Activated CD8-positive, alpha-beta memory T cell treated with anti-CD3 and anti-CD28 coated beads, Interleukin-2, amount 50 U/mL, for 24 hours (primary cell): ENCODE measurements around the gene CASKIN2.

ENCODE experiments used
- DNase-seq: peaks from one replicate; pipeline ENCODE4 v3.0.0-alpha.2; 2020; ENCODE audit errors: extremely low read depth

The CASKIN2 gene, protein sequence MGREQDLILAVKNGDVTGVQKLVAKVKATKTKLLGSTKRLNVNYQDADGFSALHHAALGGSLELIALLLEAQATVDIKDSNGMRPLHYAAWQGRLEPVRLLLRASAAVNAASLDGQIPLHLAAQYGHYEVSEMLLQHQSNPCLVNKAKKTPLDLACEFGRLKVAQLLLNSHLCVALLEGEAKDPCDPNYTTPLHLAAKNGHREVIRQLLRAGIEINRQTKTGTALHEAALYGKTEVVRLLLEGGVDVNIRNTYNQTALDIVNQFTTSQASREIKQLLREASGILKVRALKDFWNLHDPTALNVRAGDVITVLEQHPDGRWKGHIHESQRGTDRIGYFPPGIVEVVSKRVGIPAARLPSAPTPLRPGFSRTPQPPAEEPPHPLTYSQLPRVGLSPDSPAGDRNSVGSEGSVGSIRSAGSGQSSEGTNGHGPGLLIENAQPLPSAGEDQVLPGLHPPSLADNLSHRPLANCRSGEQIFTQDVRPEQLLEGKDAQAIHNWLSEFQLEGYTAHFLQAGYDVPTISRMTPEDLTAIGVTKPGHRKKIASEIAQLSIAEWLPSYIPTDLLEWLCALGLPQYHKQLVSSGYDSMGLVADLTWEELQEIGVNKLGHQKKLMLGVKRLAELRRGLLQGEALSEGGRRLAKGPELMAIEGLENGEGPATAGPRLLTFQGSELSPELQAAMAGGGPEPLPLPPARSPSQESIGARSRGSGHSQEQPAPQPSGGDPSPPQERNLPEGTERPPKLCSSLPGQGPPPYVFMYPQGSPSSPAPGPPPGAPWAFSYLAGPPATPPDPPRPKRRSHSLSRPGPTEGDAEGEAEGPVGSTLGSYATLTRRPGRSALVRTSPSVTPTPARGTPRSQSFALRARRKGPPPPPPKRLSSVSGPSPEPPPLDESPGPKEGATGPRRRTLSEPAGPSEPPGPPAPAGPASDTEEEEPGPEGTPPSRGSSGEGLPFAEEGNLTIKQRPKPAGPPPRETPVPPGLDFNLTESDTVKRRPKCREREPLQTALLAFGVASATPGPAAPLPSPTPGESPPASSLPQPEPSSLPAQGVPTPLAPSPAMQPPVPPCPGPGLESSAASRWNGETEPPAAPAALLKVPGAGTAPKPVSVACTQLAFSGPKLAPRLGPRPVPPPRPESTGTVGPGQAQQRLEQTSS (N-terminal part only)

DNA sequence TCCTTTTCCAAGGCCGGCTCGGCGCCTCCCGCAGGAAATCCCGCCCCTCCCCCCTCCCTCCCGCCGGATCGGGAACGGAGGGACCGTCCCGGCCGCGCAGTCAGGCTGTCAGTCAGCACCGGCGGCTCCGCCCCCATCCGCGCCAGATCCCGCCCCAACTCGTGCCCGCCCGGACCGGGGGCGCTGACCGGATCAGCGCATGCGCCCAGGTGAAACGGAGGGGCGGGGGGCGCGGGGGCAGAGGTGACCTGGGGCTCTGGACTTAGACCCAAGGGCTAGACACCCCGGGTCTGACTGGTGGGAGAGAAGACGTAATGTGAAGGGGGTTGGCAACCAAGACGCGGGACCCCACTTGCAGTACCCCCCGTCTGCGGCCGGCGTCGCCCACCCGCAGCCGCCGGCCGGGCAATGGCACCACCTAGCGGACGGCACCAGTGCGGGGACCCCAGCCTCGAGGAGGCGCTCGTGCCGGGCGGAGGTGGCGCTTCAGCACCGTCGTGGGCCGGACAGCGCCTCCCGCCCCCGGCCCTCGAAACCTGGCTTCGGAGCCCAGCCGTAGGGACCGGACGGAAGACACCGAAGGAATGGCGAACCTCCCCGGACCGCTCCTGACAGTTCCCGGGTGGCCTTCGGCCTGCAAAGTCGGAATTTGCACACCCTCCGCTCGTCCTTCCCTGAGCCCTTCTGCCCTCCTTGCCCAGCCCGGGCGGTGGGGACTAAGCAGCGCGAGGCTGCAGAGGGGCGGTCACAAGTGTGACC, at the start of gene CASKIN2:
Gene CASKIN2 (minus strand): TSS at position 42 of the 759 bp plus-strand sequence. CDS start 1,733 bp downstream, outside the sequence.
- peak; percentile 61 for DNase-seq

DNA sequence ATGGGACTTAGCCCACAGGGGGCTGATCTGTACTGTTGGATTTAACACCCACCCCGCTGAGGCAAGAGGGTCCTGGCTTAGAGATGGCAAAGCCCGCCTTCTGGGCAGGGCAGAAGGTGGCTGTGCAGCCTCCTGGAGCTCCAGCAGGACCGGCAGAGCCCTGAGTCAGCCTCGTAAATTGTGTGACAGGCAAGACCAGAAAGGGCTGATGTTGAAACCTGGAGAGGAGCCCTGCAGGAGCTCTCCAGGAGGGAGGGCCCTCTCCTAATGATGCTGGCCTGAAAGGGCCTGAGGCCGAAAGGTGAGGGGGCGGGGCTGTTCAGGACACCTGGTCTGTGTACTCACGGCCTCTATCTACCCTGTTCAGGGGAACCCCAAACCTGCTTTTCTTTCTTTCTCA, 49.7 kb upstream of the CASKIN2 start:
- no peak for DNase-seq

DNA sequence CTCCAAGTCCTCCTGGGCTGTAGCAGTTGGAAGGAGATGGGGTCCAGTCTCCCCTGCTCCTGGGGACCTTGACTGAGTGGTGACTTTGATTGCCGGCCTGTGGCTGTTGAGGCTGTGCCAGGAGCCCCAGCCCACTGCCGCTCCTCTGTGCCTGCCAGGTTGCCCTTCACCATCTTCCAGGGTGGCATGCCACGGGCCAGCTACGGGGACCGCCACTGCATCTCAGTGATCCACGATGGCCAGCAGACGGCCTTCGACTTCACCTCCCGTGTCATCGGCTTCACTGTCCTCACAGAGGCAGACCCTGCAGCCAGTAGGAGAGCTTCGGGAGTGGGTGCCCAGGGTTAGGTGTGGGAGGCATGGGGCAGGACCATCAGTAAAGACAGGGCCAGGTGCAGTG, 48.9 kb upstream of the CASKIN2 start:
- DNase-seq: no peak

DNA sequence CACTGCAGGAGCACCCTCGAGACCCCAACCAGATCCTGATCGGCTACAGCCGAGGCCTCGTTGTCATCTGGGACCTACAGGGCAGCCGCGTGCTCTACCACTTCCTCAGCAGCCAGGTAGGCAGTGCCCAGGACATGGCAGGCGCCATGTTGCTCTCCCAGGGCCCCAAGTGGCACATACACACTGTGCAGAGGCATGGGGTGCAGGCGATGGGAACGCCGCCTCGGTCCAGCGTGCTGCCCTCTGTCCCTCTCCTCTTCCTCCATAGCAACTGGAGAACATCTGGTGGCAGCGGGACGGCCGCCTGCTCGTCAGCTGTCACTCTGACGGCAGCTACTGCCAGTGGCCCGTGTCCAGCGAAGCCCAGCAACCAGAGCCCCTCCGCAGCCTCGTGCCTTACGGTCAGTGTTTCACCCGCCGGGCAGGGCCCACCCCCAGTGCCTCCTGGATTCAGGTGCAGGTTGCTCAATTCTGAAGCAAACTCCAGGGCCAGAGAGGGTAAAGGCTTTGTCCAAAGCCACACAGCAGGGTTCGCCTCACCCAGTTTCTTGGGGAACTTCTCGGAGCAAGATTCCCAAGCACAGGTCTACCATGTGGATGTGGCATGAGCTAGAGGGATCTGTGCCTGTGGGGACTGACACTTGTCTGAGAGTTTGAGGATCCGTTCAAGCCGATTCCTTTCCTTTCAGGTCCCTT, 47.9 kb upstream of the CASKIN2 start:
- no peak for DNase-seq

DNA sequence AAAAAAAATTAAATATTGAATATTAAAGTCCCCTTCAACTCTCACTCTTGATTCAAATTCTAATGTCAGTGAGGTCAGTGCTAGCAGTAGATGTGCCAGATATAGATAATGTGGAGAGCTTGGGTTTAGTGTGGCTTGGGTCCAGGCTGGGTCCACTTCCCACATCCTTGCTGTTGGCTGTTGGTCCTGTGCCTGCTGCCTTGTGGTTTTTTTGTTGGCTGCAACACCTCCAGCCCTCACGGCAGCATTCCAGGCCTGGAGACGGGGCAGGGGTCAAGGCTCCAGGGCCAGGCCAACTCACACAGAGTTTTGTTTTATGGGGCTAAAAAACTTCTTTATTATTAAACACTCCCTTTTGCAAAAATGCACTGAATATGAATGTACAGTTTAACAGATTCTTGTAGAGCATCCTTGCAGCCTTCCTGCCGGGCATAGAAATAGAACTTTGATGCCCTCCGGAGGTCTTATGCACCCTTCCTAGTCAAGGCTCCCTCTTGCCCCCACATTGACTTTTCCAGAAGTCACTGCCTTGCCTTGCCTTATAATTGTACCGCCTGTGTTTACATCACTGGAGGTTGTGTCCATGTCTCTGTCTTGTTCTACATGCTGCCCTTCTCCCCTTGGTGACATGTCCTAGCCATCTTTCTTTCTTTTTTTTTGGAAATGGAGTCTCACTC, 46.7 kb upstream of the CASKIN2 start:
- DNase-seq: no peak

DNA sequence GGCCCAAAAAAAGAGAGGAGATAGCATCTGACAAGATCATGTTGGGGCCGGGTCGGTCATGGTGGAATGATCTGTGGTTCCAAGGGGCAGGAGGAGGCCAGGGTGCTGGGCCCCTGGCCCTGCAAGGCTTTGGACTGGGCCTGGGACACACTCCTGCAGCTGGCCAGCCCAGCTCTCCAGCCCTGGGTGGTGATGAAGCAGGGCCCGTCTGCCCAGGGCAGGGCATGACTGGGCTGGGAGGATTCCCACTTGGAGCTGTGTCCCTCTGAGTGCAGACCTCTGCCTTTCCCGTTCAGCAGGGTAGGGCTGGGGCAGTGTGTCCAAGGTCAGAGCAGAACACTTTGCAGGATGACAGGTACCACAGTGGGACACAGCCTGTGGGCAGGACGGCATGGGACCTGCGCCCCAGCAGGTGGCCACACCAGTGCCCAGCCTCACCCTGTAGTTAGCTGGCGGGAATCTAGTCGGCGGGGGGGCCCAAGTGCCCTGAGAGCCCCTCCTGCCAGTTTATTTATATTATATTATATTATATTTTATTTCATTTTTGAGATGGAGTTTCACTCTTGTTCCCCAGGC, 44.7 kb upstream of the CASKIN2 start:
- no peak for DNase-seq

DNA sequence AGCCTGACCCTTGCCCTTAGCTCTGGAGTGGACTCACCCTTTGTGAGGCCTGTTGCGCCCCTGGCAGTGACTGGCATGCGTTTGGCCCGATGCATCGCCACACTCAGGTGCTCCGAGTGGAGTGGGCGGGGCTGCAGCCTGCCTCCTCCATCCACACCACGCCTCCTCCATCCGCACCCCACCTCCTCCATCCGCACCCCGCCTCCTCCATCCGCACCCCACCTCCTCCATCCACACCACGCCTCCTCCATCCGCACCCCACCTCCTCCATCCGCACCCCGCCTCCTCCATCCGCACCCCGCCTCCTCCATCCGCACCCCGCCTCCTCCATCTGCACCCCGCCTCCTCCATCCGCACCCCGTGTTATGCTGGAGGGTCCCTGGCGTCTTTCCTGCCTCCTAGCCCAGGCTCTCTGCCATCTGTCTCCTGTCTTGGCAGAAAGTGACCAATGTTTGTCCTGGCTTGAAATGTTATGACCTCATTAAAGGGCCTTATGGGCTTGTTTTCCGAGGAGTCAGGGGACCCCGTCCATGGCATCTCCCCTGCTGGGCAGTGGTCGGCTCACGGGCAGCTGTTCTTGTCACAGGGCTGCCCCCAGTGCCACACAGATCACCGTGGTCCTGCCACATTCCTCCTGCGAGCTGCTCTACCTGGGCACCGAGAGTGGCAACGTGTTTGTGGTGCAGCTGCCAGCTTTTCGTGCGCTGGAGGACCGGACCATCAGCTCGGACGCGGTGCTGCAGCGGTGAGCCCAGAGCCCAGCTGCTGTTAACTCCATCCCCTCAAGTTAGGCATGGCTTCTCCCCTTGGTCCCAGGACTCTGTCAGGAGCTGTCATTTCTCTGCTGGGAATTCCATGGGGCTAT, 43.6 kb upstream of the CASKIN2 start:
- DNase-seq: no peak

DNA sequence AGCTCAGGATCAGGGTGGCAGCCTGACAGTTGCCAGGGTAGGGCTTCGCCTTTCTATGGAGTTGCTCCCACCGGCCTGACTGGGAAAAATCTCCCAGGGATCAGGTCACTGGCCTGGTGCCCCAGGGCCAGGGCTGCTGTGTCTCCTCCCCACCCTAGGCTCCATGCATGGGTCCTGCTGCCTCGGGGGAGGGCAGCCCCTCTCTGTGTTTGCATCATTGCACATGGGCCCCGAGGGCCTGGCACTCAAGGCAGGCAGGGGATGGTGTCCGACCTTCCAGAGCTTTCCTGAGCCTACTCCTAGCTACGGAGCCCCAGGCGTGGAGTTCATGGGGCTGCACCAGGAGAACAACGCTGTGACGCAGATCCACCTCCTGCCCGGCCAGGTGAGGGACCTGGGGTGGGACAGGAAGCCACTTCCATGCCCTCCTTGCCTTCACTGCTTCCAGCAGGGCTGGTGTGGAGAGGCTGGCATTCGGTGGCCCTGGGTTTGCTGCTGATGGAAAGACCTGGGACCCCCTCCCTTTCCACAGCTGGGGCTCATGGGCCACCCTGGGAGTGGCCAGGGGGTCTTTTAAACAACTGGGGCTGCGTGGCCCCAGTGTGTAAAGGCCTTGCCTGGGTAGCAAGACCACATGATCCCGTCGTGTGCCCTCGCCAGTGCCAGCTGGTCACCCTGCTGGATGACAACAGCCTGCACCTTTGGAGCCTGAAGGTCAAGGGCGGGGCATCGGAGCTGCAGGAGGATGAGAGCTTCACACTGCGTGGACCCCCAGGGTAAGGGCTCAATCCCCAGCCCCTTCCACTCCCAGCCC, 42.7 kb upstream of the CASKIN2 start:
- DNase-seq: no peak

DNA sequence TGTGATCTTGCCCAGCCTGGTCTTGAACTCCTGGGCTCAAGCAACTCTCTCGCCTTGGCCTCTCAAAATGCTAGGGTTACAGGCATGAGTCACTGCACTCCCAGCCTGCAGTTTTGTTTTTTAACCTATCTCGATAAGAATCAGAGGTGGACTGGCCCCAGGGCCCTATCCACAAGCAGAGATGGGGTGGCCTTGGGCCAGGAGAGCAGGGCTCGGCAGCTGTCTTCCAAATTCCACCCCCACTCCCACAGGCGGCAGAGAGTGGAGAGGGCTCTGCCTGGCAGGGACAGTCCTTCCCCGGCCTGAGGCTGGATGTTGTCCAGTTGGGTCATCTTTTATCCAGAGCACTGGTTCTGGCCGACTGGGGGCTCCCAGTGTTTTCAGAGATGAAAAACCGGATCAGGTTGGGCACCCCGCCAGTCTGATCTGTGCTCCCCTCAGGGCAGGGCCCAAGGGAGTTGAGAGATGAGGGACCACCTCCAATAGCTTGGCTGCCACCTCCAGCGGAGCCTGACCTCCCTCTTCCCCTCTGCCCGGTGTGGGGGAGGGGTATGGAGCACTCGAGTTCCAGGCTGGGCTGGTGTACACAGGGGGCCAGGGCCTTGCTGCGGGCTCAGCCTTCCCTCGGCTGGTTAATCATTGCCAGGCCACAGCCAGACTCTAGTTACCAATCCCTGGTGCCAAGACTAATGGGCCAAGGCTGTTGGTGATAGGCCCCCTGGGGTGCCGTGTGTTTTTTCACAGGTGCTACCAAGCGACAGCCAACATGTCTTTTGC, 41.9 kb upstream of the CASKIN2 start:
- no peak for DNase-seq

DNA sequence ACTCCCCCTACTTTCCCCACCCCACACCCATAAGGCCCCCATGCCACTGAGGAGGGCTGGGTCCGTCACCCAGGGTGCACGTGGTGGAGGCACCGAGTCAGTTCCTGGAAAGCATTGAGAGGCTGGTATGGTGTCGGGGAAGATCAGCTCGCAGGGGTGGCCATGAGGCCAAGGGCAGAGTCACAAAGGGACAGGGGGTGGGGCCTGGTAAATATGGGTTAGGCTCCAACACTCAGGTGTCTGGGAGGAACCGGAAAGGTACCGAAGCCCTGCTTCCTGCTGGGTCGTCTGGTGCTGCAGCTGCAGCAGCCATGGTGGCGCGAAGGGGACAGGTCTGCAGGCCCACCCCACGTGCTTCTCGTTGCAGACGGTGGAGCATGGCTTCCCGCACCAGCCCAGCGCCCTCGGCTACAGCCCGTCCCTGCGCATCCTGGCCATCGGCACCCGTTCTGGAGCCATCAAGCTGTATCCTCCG, 40.4 kb upstream of the CASKIN2 start:
- DNase-seq: no peak

DNA sequence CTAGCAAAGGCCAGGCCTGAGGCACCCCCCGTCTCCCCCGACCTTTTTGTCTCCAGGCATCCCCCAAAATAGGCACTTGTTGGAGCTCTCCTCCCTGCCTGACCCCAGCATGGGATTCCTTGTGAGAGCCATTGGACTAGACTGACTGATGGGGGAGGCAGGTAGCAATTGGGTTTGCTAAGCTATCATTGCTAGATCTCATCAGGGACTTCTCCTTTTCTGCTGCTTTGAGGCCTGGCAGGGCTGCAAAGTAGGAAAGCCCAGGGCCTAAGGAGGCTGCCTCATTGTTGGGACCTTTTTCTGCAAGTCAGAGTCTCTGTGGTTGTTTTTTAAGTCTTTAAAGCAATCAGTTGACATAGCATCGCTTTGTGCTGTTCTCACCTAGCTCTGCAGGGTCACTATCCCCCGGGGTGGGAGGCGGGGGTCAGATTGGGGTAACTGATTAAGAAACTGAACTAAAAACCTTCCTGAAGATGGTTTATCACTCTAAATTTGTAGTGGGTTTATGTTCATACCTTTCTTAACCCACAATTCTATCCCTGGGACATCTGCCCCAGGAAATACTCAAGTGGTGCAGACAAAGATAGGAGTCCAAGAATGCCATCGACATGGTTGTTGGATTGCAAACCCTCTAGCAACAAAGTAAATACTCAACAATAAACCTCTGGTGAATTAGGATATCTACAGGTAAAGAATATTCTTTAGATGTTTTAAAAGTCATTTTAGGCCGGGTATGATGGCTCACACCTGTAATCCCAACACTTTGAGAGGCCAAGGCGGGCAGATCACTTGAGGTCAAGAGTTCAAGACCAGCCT, 38.2 kb upstream of the CASKIN2 start:
- DNase-seq: no peak

DNA sequence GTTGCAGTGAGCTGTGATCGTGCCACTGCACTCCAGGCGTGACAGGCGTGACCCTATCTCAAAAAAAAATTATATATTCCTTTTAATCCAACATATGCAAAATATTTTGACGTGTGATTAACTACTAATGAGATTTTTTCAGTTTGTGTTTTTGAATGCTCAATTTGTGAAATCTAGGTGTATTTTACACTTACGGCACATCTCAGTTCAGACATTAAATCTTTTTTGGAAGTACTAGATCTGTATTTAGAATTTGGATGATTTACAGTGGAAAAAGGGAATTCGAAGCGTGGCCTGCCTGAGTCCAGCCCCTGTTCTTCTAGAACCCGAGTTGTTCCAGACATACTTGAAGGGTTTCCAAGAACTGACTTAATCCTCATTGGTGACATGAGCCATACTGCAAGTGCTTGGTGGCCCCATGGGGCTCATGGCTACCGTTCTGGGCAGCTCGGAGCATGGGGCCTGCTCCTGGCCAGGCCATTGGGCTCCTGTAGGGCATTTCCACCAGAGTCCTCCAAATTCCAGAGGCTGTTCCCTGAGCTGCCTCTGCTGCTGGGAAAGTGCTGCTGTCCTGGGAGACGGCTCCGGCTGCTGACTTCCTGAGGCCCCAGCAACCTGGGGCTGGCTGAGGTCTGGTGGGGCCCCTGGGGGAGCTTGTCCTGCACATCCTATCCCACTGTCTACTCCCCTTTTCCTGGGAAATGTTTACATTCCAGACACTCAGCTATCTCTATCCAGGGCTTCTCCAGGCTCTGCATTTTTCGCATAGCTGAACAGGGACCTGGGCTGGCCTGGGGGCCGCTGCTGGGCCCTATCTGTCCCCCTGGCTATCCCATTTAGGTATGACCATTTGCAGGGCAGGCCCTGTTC, 37.3 kb upstream of the CASKIN2 start:
- no peak for DNase-seq

DNA sequence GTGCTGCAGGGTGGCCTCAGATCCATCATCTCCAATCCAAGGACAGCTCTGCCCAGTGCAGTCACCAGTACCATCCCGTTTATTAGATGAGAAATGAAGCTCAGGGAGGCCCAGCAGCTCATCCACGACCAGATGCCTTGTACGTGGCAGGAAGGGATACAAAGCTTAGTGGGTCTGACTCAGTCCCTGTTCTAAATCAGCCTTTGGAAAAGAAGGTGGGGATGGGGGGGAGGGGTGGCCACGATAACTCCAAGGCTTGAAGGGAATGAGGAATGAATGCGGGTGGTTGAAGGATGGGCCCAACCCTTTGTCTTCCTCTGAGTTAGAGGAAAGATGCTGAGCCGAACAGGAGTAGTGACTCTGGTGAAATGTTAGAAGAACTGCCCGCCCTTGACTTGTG, 35.9 kb upstream of the CASKIN2 start:
- no peak for DNase-seq

DNA sequence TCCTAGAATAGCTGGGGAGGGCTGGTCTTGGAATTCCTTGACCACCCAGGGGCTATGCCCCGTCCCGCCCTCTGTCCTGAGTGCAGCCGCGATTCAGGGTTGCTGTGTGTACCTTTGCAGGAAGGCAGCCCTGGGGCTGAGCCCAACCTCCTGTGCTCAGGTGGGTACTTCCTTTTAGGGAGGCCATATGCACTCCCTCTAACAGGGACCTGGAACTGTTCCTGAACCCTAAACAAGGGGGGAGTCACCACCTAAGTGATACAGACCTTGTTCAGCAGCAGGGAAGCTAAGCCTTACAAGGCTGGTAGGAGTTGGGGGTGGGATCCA, 34.8 kb upstream of the CASKIN2 start:
- no peak for DNase-seq
